IPS-20b (cell line): ENCODE data around the gene LAMB1.

ENCODE experiments used
- H3K27ac ChIP-seq: one replicate; pipeline ENCODE4 v1.5.1; 2013; ENCODE audit warnings: low read length
- H3K27me3 ChIP-seq: 2 replicates; pipeline ENCODE4 v1.6.1; 2013; ENCODE audit warnings: mild to moderate bottlenecking, low read length, inconsistent platforms; ENCODE audit not compliant: insufficient read depth
- H3K36me3 ChIP-seq: 2 replicates; pipeline ENCODE4 v1.6.1; 2013; ENCODE audit warnings: low read depth, mild to moderate bottlenecking, inconsistent platforms, low read length, moderate library complexity; ENCODE audit not compliant: insufficient read depth
- H3K4me1 ChIP-seq: 2 replicates; pipeline ENCODE4 v1.6.1; 2013; ENCODE audit warnings: mild to moderate bottlenecking, control low read depth, inconsistent platforms, low read length, moderate library complexity; ENCODE audit not compliant: insufficient read depth
- H3K4me3 ChIP-seq: 2 replicates; pipeline ENCODE4 v1.5.1; 2013; ENCODE audit warnings: mild to moderate bottlenecking, low read length, inconsistent platforms
- H3K9ac ChIP-seq: 2 replicates; pipeline ENCODE4 v1.6.1; 2013; ENCODE audit warnings: low read depth, mild to moderate bottlenecking, inconsistent platforms, low read length, moderate library complexity
- H3K9me3 ChIP-seq: 2 replicates; pipeline ENCODE4 v1.6.1; 2013; ENCODE audit warnings: mild to moderate bottlenecking, low read depth, low read length, inconsistent platforms; ENCODE audit not compliant: insufficient read depth

The LAMB1 gene

GRCh38 chr7:108002726-108003598 is at the start of gene LAMB1:
Gene LAMB1 (minus strand): TSS chr7:108003161. CDS start chr7:108002885, 276 bp downstream.
- Histone ChIP-seq H3K27ac (no peak within 1 kb of the TSS), H3K9ac (peak within 1 kb of the TSS; percentile 70), H3K4me1 (no peaks in the 10 kb centered on the region), H3K4me3 (peak within 1 kb of the TSS; percentile 77), H3K9me3 (no peaks in the 10 kb centered on the region), H3K27me3 (peaks cover 84% of the 10 kb centered on the region), H3K36me3 (peaks cover 12% of the 10 kb centered on the region; the same call in 1 of the 2 replicates)

GRCh38 chr7:108051454-108051853 is 48.5 kb upstream of the LAMB1 start:
- no peak overlapping the region for H3K4me3 ChIP-seq
- no peaks in the 10 kb centered on the region for H3K27me3 ChIP-seq
- H3K27ac ChIP-seq, result no peak overlapping the region
- H3K9ac ChIP-seq, result no peak overlapping the region
- no peaks in the 10 kb centered on the region for H3K4me1 ChIP-seq
- H3K36me3 ChIP-seq, result no peaks in the 10 kb centered on the region
- H3K9me3 ChIP-seq, result no peaks in the 10 kb centered on the region

- Histone ChIP-seq H3K27me3 (no peaks in the 10 kb centered on the region), H3K4me3 (no peak overlapping the region), H3K36me3 (no peaks in the 10 kb centered on the region), H3K4me1 (no peaks in the 10 kb centered on the region), H3K9me3 (no peaks in the 10 kb centered on the region), H3K27ac (no peak overlapping the region), H3K9ac (no peak overlapping the region)
Measured at GRCh38 chr7:108049962-108050361, 47.0 kb upstream of the LAMB1 start.

- no peaks in the 10 kb centered on the region for H3K27me3 ChIP-seq
- no peak overlapping the region for H3K27ac ChIP-seq
- H3K36me3 ChIP-seq, result no peaks in the 10 kb centered on the region
- H3K4me1 ChIP-seq, result no peaks in the 10 kb centered on the region
- no peak overlapping the region for H3K4me3 ChIP-seq
- no peaks in the 10 kb centered on the region for H3K9me3 ChIP-seq
- H3K9ac ChIP-seq, result no peak overlapping the region
Measured at GRCh38 chr7:108048422-108048821, 45.5 kb upstream of the LAMB1 start.

GRCh38 chr7:108046952-108047506 is 44.1 kb upstream of the LAMB1 start:
- H3K4me3 ChIP-seq, result no peak overlapping the region
- H3K27ac ChIP-seq, result no peak overlapping the region
- H3K36me3 ChIP-seq, result no peaks in the 10 kb centered on the region
- H3K9me3 ChIP-seq, result no peaks in the 10 kb centered on the region
- H3K9ac ChIP-seq, result no peak overlapping the region
- H3K4me1 ChIP-seq, result no peaks in the 10 kb centered on the region
- no peaks in the 10 kb centered on the region for H3K27me3 ChIP-seq

- no peaks in the 10 kb centered on the region for H3K9me3 ChIP-seq
- H3K9ac ChIP-seq, result no peak overlapping the region
- H3K4me3 ChIP-seq, result no peak overlapping the region
- no peaks in the 10 kb centered on the region for H3K36me3 ChIP-seq
- H3K4me1 ChIP-seq, result no peaks in the 10 kb centered on the region
- no peak overlapping the region for H3K27ac ChIP-seq
- H3K27me3 ChIP-seq, result no peaks in the 10 kb centered on the region
Measured at GRCh38 chr7:108045669-108046068, 42.7 kb upstream of the LAMB1 start.

- Histone ChIP-seq H3K36me3 (no peaks in the 10 kb centered on the region), H3K27ac (no peak overlapping the region), H3K27me3 (no peaks in the 10 kb centered on the region), H3K4me3 (no peak overlapping the region), H3K9ac (no peak overlapping the region), H3K9me3 (no peaks in the 10 kb centered on the region), H3K4me1 (no peaks in the 10 kb centered on the region)
Measured at GRCh38 chr7:108045154-108045553, 42.2 kb upstream of the LAMB1 start.

GRCh38 chr7:108044345-108044744 is 41.4 kb upstream of the LAMB1 start:
- H3K27me3 ChIP-seq, result no peaks in the 10 kb centered on the region
- H3K36me3 ChIP-seq, result no peaks in the 10 kb centered on the region
- H3K9me3 ChIP-seq, result no peaks in the 10 kb centered on the region
- H3K4me3 ChIP-seq, result no peak overlapping the region
- no peaks in the 10 kb centered on the region for H3K4me1 ChIP-seq
- no peak overlapping the region for H3K9ac ChIP-seq
- no peak overlapping the region for H3K27ac ChIP-seq

GRCh38 chr7:108038986-108039385 is 36.0 kb upstream of the LAMB1 start:
- Histone ChIP-seq H3K4me1 (peaks cover 3% of the 10 kb centered on the region; the same call in 1 of the 2 replicates), H3K27ac (no peak overlapping the region), H3K4me3 (no peak overlapping the region), H3K9ac (no peak overlapping the region), H3K36me3 (no peaks in the 10 kb centered on the region), H3K27me3 (no peaks in the 10 kb centered on the region), H3K9me3 (no peaks in the 10 kb centered on the region)

GRCh38 chr7:108037741-108038140 is 34.8 kb upstream of the LAMB1 start:
- H3K9me3 ChIP-seq, result no peaks in the 10 kb centered on the region
- H3K36me3 ChIP-seq, result no peaks in the 10 kb centered on the region
- no peaks in the 10 kb centered on the region for H3K27me3 ChIP-seq
- no peak overlapping the region for H3K27ac ChIP-seq
- no peak overlapping the region for H3K4me3 ChIP-seq
- peaks cover 7% of the 10 kb centered on the region; the same call in 1 of the 2 replicates for H3K4me1 ChIP-seq
- H3K9ac ChIP-seq, result no peak overlapping the region

GRCh38 chr7:108037140-108037539 is 34.2 kb upstream of the LAMB1 start:
- H3K4me3 ChIP-seq, result no peak overlapping the region
- no peak overlapping the region for H3K27ac ChIP-seq
- no peak overlapping the region for H3K9ac ChIP-seq
- peaks cover 7% of the 10 kb centered on the region; the same call in 1 of the 2 replicates for H3K4me1 ChIP-seq
- no peaks in the 10 kb centered on the region for H3K36me3 ChIP-seq
- no peaks in the 10 kb centered on the region for H3K9me3 ChIP-seq
- H3K27me3 ChIP-seq, result no peaks in the 10 kb centered on the region

- Histone ChIP-seq H3K27ac (no peak overlapping the region), H3K27me3 (no peaks in the 10 kb centered on the region), H3K4me1 (peaks cover 7% of the 10 kb centered on the region; the same call in 1 of the 2 replicates), H3K9ac (no peak overlapping the region), H3K4me3 (no peak overlapping the region), H3K9me3 (no peaks in the 10 kb centered on the region), H3K36me3 (no peaks in the 10 kb centered on the region)
Measured at GRCh38 chr7:108034586-108034985, 31.6 kb upstream of the LAMB1 start.
